Hepatocyte (in vitro differentiated cells): ENCODE measurements around the gene ZNF202. TPM values are rescaled to one million over a fixed set of nuclear protein-coding genes. Genes with fewer than 3 reads are reported as not detected.

Source experiments
- DNase-seq: peaks from one replicate; pipeline ENCODE4 v3.0.0-alpha.2; 2016; ENCODE audit warnings: low spot score
- H2AFZ ChIP-seq: fragments of 200-600 bp; sonication (generic); 2 replicates; pipeline ENCODE4 v1.6.0; 2016; ENCODE audit warnings: antibody characterized with exemption, mild to moderate bottlenecking
- H3K27ac ChIP-seq: fragments of 200-600 bp; sonication (generic); 2 replicates; pipeline ENCODE4 v1.5.1; 2016; ENCODE audit warnings: mild to moderate bottlenecking
- H3K27me3 ChIP-seq: fragments of 200-600 bp; sonication (generic); 2 replicates; pipeline ENCODE4 v1.6.1; 2016
- H3K36me3 ChIP-seq: fragments of 200-600 bp; sonication (generic); replicated peaks from 2 replicates; pipeline ENCODE4 v1.5.1; 2016; ENCODE audit warnings: low read depth; ENCODE audit not compliant: insufficient read depth
- H3K4me1 ChIP-seq: fragments of 200-600 bp; sonication (generic); 2 replicates; pipeline ENCODE4 v1.5.1; 2016; ENCODE audit warnings: mild to moderate bottlenecking, moderate library complexity; ENCODE audit not compliant: insufficient read depth
- H3K4me2 ChIP-seq: fragments of 200-600 bp; sonication (generic); 2 replicates; pipeline ENCODE4 v1.6.0; 2016
- H3K4me3 ChIP-seq: fragments of 200-600 bp; sonication (generic); 2 replicates; pipeline ENCODE4 v1.5.1; 2016; ENCODE audit warnings: mild to moderate bottlenecking
- H3K79me2 ChIP-seq: fragments of 200-600 bp; sonication (generic); 2 replicates; pipeline ENCODE4 v1.6.0; 2017; ENCODE audit warnings: mild to moderate bottlenecking
- H3K9me2 ChIP-seq: fragments of 200-600 bp; sonication (generic); replicated peaks from 2 replicates; pipeline ENCODE4 v1.6.0; 2017; ENCODE audit warnings: mild to moderate bottlenecking; ENCODE audit not compliant: insufficient read depth
- H3K9me3 ChIP-seq: fragments of 200-600 bp; sonication (generic); 2 replicates; pipeline ENCODE4 v1.5.1; 2016; ENCODE audit warnings: low read depth, mild to moderate bottlenecking
- H4K20me1 ChIP-seq: fragments of 200-600 bp; sonication (generic); 2 replicates; pipeline ENCODE4 v1.6.0; 2016; ENCODE audit warnings: mild to moderate bottlenecking; ENCODE audit not compliant: insufficient read depth, poor library complexity, severe bottlenecking
- EZH2 ChIP-seq: fragments of 200-600 bp; sonication (generic); IDR thresholded peaks from 2 replicates; pipeline ENCODE4 v1.6.1; 2016; ENCODE audit warnings: antibody characterized with exemption, mild to moderate bottlenecking, borderline replicate concordance
- EZH2phosphoT487 ChIP-seq: fragments of 200-600 bp; sonication (generic); IDR thresholded peaks from one replicate; pipeline ENCODE4 v1.6.1; 2018; ENCODE audit warnings: antibody characterized with exemption, mild to moderate bottlenecking, low read depth, moderate library complexity; ENCODE audit not compliant: unreplicated experiment, severe bottlenecking
- WGBS: methylation state at CpG from one replicate; pipeline ENCODE4 v1.1.6; 2016; ENCODE audit warnings: low lambda C conversion rate; ENCODE audit errors: missing lambda C conversion rate; 5-methylcytosine and 5-hydroxymethylcytosine counted together
- polyA plus RNA-seq: library from polyadenylated mRNA; unstranded; fragments of >200 nt; fragmentation: Nextera tagmentation; extraction: Ambion mirVana; gene quantifications from 2 replicates; pipeline ENCODE4 v1.2.1, GENCODE V29; 2016
- total RNA-seq: library from RNA; depleted of rRNA; stranded (reverse); fragments of >200 nt; gene quantifications from 2 replicates; pipeline ENCODE4 v1.2.3, GENCODE V29; 2014
- TF ChIP-seq, protein P1 (sequence below): fragments of 200-600 bp; sonication (generic); IDR thresholded peaks from 2 replicates; pipeline ENCODE4 v1.5.1; 2016; ENCODE audit warnings: antibody characterized with exemption, mild to moderate bottlenecking; ENCODE audit not compliant: poor library complexity

The ZNF202 gene
- total and polyA plus RNA-seq, 2 experiments from 2014 or later: 5.7 to 8.4 TPM

DNA sequence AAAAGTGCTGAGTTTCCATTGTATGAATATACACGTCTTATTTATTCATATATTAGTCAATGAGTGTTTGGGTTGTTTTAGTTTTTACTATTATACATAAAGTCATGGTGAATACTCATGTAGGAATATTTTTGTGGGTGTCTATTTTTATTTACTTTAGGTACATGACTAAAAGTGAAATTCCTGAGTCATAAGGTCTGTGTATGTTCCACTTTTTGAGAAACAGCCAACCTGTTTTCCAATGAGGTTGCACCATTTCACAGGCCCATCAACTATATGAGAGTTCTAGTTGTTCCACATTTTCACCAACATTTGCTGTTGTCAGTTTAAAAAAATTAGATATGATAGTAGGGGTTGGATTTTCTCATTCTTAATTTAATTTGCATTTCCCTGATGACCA lies 19.4 kb upstream of the ZNF202 start:
- WGBS: 96% methylated on average over 1 of the region's 1 CpG
- H3K9me2 ChIP-seq: no peaks in the 10 kb centered on the region
- no peaks in the 10 kb centered on the region for H3K36me3 ChIP-seq
- H3K27ac ChIP-seq: no peak overlapping the region
- H2AFZ ChIP-seq: no peak overlapping the region
- no peaks in the 10 kb centered on the region for H3K79me2 ChIP-seq
- no peaks in the 10 kb centered on the region for H3K27me3 ChIP-seq
- no peak overlapping the region for H3K4me2 ChIP-seq
- H4K20me1 ChIP-seq: no peaks in the 10 kb centered on the region
- DNase-seq: no peak
- H3K9me3 ChIP-seq: no peaks in the 10 kb centered on the region
- H3K4me3 ChIP-seq: no peak overlapping the region
- TF ChIP-seq EZH2phosphoT487: no peak
- TF ChIP-seq, protein P1, sequence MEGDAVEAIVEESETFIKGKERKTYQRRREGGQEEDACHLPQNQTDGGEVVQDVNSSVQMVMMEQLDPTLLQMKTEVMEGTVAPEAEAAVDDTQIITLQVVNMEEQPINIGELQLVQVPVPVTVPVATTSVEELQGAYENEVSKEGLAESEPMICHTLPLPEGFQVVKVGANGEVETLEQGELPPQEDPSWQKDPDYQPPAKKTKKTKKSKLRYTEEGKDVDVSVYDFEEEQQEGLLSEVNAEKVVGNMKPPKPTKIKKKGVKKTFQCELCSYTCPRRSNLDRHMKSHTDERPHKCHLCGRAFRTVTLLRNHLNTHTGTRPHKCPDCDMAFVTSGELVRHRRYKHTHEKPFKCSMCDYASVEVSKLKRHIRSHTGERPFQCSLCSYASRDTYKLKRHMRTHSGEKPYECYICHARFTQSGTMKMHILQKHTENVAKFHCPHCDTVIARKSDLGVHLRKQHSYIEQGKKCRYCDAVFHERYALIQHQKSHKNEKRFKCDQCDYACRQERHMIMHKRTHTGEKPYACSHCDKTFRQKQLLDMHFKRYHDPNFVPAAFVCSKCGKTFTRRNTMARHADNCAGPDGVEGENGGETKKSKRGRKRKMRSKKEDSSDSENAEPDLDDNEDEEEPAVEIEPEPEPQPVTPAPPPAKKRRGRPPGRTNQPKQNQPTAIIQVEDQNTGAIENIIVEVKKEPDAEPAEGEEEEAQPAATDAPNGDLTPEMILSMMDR: no peak
- no peak for TF ChIP-seq EZH2
- H3K4me1 ChIP-seq: no peaks in the 10 kb centered on the region

DNA sequence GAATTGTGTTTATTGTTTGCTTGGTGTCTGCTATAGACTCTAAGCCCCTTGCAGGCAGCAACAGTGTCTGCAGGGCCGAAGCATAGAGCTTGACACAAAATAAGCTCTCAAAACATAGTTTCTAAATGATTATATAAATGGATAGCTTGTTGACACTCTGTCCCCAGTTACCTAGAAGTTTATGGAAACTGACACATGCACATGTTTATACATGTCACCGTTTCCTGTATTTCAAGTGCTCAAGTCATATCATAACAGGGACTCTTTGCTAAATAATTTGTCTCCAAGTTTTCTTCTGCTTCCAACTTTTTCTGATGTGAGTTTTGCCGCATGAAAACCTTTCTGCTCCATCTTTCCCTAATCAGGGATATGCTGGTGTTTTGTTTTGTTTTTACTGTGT lies 16.5 kb upstream of the ZNF202 start:
- H3K9me2 ChIP-seq: no peaks in the 10 kb centered on the region
- H2AFZ ChIP-seq: no peak overlapping the region
- no peaks in the 10 kb centered on the region for H3K27me3 ChIP-seq
- no peaks in the 10 kb centered on the region for H4K20me1 ChIP-seq
- TF ChIP-seq, protein P1: no peak
- TF ChIP-seq EZH2phosphoT487 (no peak), EZH2 (no peak)
- H3K36me3 ChIP-seq: no peaks in the 10 kb centered on the region
- DNase-seq: no peak
- H3K4me2 ChIP-seq: no peak overlapping the region
- no peak overlapping the region for H3K27ac ChIP-seq
- no peaks in the 10 kb centered on the region for H3K4me1 ChIP-seq
- WGBS: 87% methylated on average over 3 of the region's 3 CpGs
- H3K9me3 ChIP-seq: no peaks in the 10 kb centered on the region
- H3K79me2 ChIP-seq: no peaks in the 10 kb centered on the region
- H3K4me3 ChIP-seq: no peak overlapping the region

DNA sequence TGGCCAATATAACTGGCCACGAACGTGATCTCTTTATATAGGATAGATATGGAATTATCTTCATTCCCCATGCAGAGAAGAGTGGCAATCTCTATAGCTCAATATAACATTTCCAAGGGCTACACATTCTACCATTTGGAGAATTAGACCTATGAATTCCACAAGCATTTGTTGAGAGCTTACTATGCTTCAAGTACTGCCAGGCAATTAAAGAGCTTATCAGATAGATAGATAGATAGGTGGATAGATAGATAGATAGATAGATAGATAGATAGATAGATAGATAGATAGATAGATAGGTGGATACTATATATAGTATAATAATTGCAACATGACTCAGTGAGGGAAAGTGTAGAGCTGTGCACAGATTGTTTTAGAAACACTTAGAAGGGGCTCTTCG lies 14.4 kb upstream of the ZNF202 start:
- no peaks in the 10 kb centered on the region for H3K4me1 ChIP-seq
- H4K20me1 ChIP-seq: no peaks in the 10 kb centered on the region
- no peak overlapping the region for H3K4me2 ChIP-seq
- no peak overlapping the region for H2AFZ ChIP-seq
- H3K9me2 ChIP-seq: no peaks in the 10 kb centered on the region
- no peak overlapping the region for H3K27ac ChIP-seq
- no peaks in the 10 kb centered on the region for H3K9me3 ChIP-seq
- H3K4me3 ChIP-seq: no peak overlapping the region
- DNase-seq: no peak
- H3K79me2 ChIP-seq: no peaks in the 10 kb centered on the region
- 91% methylated on average over 3 of the region's 3 CpGs for WGBS
- TF ChIP-seq EZH2 (no peak), EZH2phosphoT487 (no peak)
- TF ChIP-seq, protein P1: no peak
- no peaks in the 10 kb centered on the region for H3K27me3 ChIP-seq
- no peaks in the 10 kb centered on the region for H3K36me3 ChIP-seq

DNA sequence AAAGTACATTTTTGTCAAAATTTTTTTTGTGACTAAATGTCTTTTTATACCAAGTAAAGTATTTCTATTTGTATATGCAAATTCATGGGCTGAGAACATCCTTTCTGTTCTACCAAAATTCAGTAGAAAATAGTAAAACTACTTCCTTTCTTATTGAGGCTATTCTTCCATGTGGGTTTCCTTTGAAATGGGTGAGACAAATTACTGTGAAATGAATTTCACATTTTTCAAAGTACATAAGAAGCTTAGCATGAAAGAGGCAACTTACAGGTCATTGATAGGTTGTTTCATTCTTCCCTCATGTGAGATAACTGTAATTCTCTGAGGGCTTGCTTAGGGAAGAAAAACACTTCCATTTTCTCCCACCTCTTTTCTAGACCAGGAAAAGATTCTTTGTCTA lies 13.9 kb upstream of the ZNF202 start:
- no peak for TF ChIP-seq EZH2
- TF ChIP-seq EZH2phosphoT487: no peak
- TF ChIP-seq, protein P1: no peak
- Histone ChIP-seq H3K4me1 (no peaks in the 10 kb centered on the region), H3K36me3 (no peaks in the 10 kb centered on the region), H3K4me2 (no peak overlapping the region), H3K79me2 (no peaks in the 10 kb centered on the region), H3K9me3 (no peaks in the 10 kb centered on the region), H4K20me1 (no peaks in the 10 kb centered on the region), H3K27me3 (no peaks in the 10 kb centered on the region), H2AFZ (no peak overlapping the region), H3K9me2 (no peaks in the 10 kb centered on the region), H3K27ac (no peak overlapping the region), H3K4me3 (no peak overlapping the region)
- DNase-seq: no peak
